ENCODE results near the gene FHAD1. TPM values are rescaled to one million over a fixed set of nuclear protein-coding genes. Genes with fewer than 3 reads are reported as not detected.

The FHAD1 gene
- total and polyA plus RNA-seq, 2 donors (not counting 1 experiment from before 2014, with no cell fraction given) = not detected

GRCh38 chr1:15277447-15277838, 30.4 kb downstream of the FHAD1 start:
- peaks cover 0 to 17% (median 2%) of the 10 kb centered on the region in 4 experiments for H3K27me3 ChIP-seq (replicated peaks in 1 of 4; ENCODE audit: control extremely low read depth in 1 of 4, control insufficient read depth in 3 of 4, insufficient read depth in 4 of 4, low read length in 3 of 4)
- H3K79me2 ChIP-seq (ENCODE audit: control insufficient read depth, insufficient read depth, low read length) = no peaks in the 10 kb centered on the region
- ChIA-PET POLR2A (no interaction called here), CTCF (no interaction called here)
- H3K27me3 Mint-ChIP-seq = peaks cover 36% of the 10 kb centered on the region
- H3K4me3 ChIP-seq (ENCODE audit: control extremely low read depth in 1 of 5, extremely low read depth in 1 of 5, insufficient read depth in 1 of 5, low read depth in 2 of 5, low read length in 4 of 5) = no peak overlapping the region
- WGBS (ENCODE audit: insufficient coverage) = 93% methylated on average over 2 of the region's 5 CpGs
- no peak overlapping the region for H3K27ac Mint-ChIP-seq
- H4K20me1 ChIP-seq (ENCODE audit: control insufficient read depth, insufficient read depth, low read length, poor library complexity, severe bottlenecking) = no peaks in the 10 kb centered on the region
- H3K9ac ChIP-seq (ENCODE audit: low read length) = no peak overlapping the region
- TF ChIP-seq CTCF (IDR thresholded peaks at IDR 0.05) (no peak), EZH2 (IDR thresholded peaks at IDR 0.05; ENCODE audit: borderline replicate concordance, insufficient read depth, low read depth, low read length, poor library complexity, severe bottlenecking) (no peak)
- ATAC-seq (ENCODE audit: low read depth) = no peak
- no peaks in the 10 kb centered on the region for H3K4me1 ChIP-seq (ENCODE audit: control insufficient read depth in 2 of 2, insufficient read depth in 2 of 2, low read length in 2 of 2)
- H3K4me1 Mint-ChIP-seq = no peaks in the 10 kb centered on the region
- H3K4me3 Mint-ChIP-seq = no peak overlapping the region
- intact Hi-C loops (cut with micrococcal nuclease) = no loop called here
- H3K36me3 ChIP-seq (replicated peaks in 1 of 2; ENCODE audit: control extremely low read depth in 1 of 2, control insufficient read depth in 1 of 2, extremely low read depth in 1 of 2, insufficient read depth in 2 of 2, low read length in 1 of 2) = no peaks in the 10 kb centered on the region
- no peaks in the 10 kb centered on the region for H3K9me3 ChIP-seq (ENCODE audit: control extremely low read depth in 1 of 3, control insufficient read depth in 2 of 3, insufficient read depth in 1 of 3, low read length in 2 of 3)
- H3K27ac ChIP-seq (ENCODE audit: low read length in 2 of 2) = no peak overlapping the region
- H3K4me2 ChIP-seq (replicated peaks; ENCODE audit: low read depth, low read length, poor library complexity, severe bottlenecking) = no peak overlapping the region
- H3K9me3 Mint-ChIP-seq (ENCODE audit: insufficient read depth) = no peaks in the 10 kb centered on the region
- no peak overlapping the region for H2AFZ ChIP-seq (ENCODE audit: insufficient read depth, low read depth, low read length, poor library complexity, severe bottlenecking)
- no peak for DNase-seq

- ATAC-seq (ENCODE audit: low read depth) = no peak
- Mint-ChIP-seq H3K4me1 (no peaks in the 10 kb centered on the region), H3K27me3 (peaks cover 35% of the 10 kb centered on the region), H3K4me3 (no peak overlapping the region), H3K9me3 (ENCODE audit: insufficient read depth) (no peaks in the 10 kb centered on the region), H3K27ac (no peak overlapping the region)
- Histone ChIP-seq H3K9me3 (ENCODE audit: control extremely low read depth in 1 of 3, control insufficient read depth in 2 of 3, insufficient read depth in 1 of 3, low read length in 2 of 3) (no peaks in the 10 kb centered on the region), H3K9ac (ENCODE audit: low read length) (no peak overlapping the region), H3K27me3 (replicated peaks in 1 of 4; ENCODE audit: control extremely low read depth in 1 of 4, control insufficient read depth in 3 of 4, insufficient read depth in 4 of 4, low read length in 3 of 4) (peaks cover 0 to 13% (median under 1%) of the 10 kb centered on the region in 4 experiments), H3K4me2 (replicated peaks; ENCODE audit: low read depth, low read length, poor library complexity, severe bottlenecking) (no peak overlapping the region), H4K20me1 (ENCODE audit: control insufficient read depth, insufficient read depth, low read length, poor library complexity, severe bottlenecking) (no peaks in the 10 kb centered on the region), H3K27ac (ENCODE audit: low read length in 2 of 2) (no peak overlapping the region), H3K4me1 (ENCODE audit: control insufficient read depth in 2 of 2, insufficient read depth in 2 of 2, low read length in 2 of 2) (no peaks in the 10 kb centered on the region), H3K4me3 (ENCODE audit: control extremely low read depth in 1 of 5, extremely low read depth in 1 of 5, insufficient read depth in 1 of 5, low read depth in 2 of 5, low read length in 4 of 5) (no peak overlapping the region), H3K79me2 (ENCODE audit: control insufficient read depth, insufficient read depth, low read length) (no peaks in the 10 kb centered on the region), H2AFZ (ENCODE audit: insufficient read depth, low read depth, low read length, poor library complexity, severe bottlenecking) (no peak overlapping the region), H3K36me3 (replicated peaks in 1 of 2; ENCODE audit: control extremely low read depth in 1 of 2, control insufficient read depth in 1 of 2, extremely low read depth in 1 of 2, insufficient read depth in 2 of 2, low read length in 1 of 2) (no peaks in the 10 kb centered on the region)
- ChIA-PET CTCF (no interaction called here), POLR2A (no interaction called here)
- TF ChIP-seq EZH2 (IDR thresholded peaks at IDR 0.05; ENCODE audit: borderline replicate concordance, insufficient read depth, low read depth, low read length, poor library complexity, severe bottlenecking) (no peak), CTCF (IDR thresholded peaks at IDR 0.05) (no peak)
- no peak for DNase-seq
- intact Hi-C loops (cut with micrococcal nuclease) = no loop called here
- no CpG with 5 or more reads among the region's 4 CpGs for WGBS (ENCODE audit: insufficient coverage)
Measured at GRCh38 chr1:15277933-15278332, 30.9 kb downstream of the FHAD1 start.
